Measurements from ENCODE around the gene ARHGEF2. TPM values are rescaled to one million over a fixed set of nuclear protein-coding genes. Genes with fewer than 3 reads are reported as not detected.

ARHGEF2 gene
- total RNA-seq, 1 donor from 2014 or later: 80.6 TPM

DNA sequence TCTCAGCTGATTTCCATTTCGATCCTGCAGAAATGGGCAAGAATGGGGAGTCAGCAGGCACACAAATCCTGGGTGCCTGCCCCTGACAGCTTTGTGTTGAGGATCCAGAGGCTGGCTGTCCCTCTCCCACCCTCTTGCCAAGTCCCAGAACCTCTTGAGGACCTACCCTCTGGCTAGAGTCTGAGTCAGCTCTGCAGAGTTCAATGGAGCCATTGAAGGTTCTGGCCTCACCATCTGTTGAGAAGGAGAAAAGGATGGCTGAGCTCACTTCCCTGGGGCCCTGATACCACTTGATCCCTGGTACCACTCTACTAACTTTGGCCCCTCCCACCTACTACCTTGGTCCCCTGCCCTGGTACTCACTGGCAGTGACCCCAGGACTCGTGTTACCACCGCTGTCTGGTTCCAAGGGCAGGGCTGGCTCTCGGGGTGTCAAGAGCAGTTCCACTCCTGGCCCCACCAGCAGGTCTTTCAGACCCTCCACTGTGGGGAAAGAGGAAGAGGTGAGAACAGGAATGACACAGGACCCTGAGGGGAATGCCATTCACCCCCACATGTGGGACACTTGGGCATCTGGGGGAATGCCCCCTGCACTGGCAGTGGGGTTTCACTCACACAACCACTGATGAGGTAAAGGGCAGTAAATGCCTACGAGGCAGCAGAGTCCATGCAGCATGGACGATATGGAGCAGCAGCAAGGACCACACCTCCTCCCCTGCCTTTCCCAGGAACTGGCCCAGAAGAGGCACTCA lies 26.4 kb downstream of the ARHGEF2 start:
- Mint-ChIP-seq H3K4me1 (ENCODE audit: unreplicated experiment) (no peaks in the 10 kb centered on the region), H3K4me3 (no peak overlapping the region), H3K27ac (no peak overlapping the region), H3K27me3 (no peaks in the 10 kb centered on the region), H3K9me3 (no peaks in the 10 kb centered on the region), H3K36me3 (peaks cover 21% of the 10 kb centered on the region)
- TF ChIP-seq, protein P1, sequence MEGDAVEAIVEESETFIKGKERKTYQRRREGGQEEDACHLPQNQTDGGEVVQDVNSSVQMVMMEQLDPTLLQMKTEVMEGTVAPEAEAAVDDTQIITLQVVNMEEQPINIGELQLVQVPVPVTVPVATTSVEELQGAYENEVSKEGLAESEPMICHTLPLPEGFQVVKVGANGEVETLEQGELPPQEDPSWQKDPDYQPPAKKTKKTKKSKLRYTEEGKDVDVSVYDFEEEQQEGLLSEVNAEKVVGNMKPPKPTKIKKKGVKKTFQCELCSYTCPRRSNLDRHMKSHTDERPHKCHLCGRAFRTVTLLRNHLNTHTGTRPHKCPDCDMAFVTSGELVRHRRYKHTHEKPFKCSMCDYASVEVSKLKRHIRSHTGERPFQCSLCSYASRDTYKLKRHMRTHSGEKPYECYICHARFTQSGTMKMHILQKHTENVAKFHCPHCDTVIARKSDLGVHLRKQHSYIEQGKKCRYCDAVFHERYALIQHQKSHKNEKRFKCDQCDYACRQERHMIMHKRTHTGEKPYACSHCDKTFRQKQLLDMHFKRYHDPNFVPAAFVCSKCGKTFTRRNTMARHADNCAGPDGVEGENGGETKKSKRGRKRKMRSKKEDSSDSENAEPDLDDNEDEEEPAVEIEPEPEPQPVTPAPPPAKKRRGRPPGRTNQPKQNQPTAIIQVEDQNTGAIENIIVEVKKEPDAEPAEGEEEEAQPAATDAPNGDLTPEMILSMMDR (conservative IDR thresholded peaks at IDR 0.05): no peak
- no peak for DNase-seq (ENCODE audit: extremely low spot score, unreplicated experiment)

DNA sequence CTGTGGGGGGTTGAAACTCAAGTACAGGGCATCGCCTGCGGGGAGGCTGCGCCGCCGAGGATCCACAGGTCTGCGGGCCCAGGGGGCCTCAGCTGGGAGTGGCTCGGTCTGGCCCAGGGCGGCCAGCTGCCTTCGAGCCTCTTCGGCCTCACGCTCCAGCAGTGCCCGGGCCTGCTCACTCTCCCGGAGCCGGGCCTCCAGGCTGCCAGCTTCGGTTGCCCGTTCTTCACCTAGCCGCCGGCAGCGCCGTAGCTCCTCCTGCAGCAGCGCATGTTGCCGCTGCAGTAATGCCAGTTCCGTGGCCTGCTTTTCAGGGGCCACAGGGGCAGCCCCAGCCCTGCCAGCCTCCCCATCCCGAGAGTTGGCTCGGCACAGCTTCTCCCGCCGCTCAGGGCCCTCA lies 27.5 kb downstream of the ARHGEF2 start:
- DNase-seq (ENCODE audit: extremely low spot score, unreplicated experiment): no peak
- TF ChIP-seq, protein P1 (conservative IDR thresholded peaks at IDR 0.05): no peak
- peaks cover 20% of the 10 kb centered on the region for H3K36me3 Mint-ChIP-seq
- peaks cover 5% of the 10 kb centered on the region for H3K4me1 Mint-ChIP-seq (ENCODE audit: unreplicated experiment)
- no peaks in the 10 kb centered on the region for H3K27me3 Mint-ChIP-seq
- no peaks in the 10 kb centered on the region for H3K9me3 Mint-ChIP-seq
- no peak overlapping the region for H3K4me3 Mint-ChIP-seq
- H3K27ac Mint-ChIP-seq: no peak overlapping the region

DNA sequence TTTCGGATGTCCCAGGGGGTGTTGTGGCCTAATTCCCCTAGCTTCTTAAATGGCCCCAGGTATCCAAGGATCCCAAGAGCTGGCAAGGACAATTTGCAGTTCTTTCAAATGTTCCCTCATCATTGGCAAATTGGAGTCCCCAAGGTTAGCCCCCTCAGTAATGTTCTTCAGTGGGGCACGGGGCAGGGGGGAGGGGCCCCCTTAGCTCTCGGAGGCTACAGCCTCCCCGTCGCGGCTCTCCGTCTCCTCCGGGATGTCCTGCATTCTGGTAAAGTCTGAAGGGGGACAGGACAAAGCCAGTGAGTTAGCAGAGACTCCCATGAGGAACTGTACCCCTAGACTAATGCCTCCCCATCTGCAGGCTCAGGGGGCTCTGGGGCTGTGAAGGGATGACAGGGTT lies 30.6 kb downstream of the ARHGEF2 start:
- no peaks in the 10 kb centered on the region for H3K27me3 Mint-ChIP-seq
- no peak for DNase-seq (ENCODE audit: extremely low spot score, unreplicated experiment)
- peaks cover 10% of the 10 kb centered on the region for H3K4me1 Mint-ChIP-seq (ENCODE audit: unreplicated experiment)
- no peak overlapping the region for H3K27ac Mint-ChIP-seq
- peaks cover 9% of the 10 kb centered on the region for H3K36me3 Mint-ChIP-seq
- TF ChIP-seq, protein P1 (conservative IDR thresholded peaks at IDR 0.05): no peak
- no peak overlapping the region for H3K4me3 Mint-ChIP-seq
- H3K9me3 Mint-ChIP-seq: no peaks in the 10 kb centered on the region

DNA sequence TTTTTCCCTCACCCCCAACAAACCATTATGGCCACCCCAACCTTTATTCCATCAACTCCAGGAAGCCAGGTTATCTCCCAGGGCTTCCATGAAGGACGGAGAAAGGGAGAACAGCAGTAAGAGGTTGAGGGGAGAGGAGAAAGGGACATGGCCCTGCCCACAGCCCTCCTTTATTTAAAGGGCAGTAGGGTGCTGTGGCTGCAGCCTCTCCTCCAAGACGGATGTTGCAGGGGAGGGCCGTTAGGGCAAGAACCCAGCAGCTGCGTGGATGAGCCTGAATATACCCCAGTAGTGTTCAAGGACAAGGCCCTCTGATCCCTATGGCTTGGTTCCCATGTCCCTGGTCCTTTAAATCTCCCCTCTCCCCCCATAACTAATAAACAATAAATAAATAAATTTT lies 31.1 kb downstream of the ARHGEF2 start:
- no peak overlapping the region for H3K4me3 Mint-ChIP-seq
- TF ChIP-seq, protein P1 (conservative IDR thresholded peaks at IDR 0.05): no peak
- H3K36me3 Mint-ChIP-seq: peaks cover 6% of the 10 kb centered on the region
- peaks cover 10% of the 10 kb centered on the region for H3K4me1 Mint-ChIP-seq (ENCODE audit: unreplicated experiment)
- no peaks in the 10 kb centered on the region for H3K9me3 Mint-ChIP-seq
- no peak overlapping the region for H3K27ac Mint-ChIP-seq
- no peaks in the 10 kb centered on the region for H3K27me3 Mint-ChIP-seq
- DNase-seq (ENCODE audit: extremely low spot score, unreplicated experiment): no peak

DNA sequence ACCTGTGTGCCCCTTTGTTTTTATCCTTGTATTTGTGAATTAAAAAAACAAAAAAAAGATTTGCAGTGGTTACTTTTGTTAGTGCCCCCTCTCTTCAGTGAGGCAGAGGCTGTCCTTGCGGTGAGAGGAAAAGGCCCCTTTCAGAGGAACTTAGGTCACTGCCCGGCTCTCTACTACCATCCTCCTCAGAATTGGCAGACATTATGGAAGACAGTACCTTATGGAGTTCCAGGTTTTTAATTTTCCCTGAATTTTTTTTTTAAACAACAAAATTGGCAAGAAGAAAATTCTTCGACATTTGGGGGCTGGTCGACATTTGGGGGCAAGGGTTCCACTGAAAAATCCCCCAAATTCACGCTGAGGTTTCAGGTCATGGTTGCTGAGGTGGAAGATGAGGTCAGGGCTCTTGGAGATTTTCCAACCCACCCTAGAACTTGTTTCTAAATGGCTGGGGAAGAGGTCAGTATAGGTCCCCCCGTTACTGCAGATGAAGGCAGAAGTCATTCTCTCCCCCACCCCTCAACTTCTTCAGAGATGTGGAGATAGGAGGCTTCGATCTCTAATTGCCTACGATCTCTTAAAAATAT lies 31.6 kb downstream of the ARHGEF2 start:
- no peak overlapping the region for H3K4me3 Mint-ChIP-seq
- H3K4me1 Mint-ChIP-seq (ENCODE audit: unreplicated experiment): peaks cover 10% of the 10 kb centered on the region
- peaks cover 5% of the 10 kb centered on the region for H3K36me3 Mint-ChIP-seq
- H3K27me3 Mint-ChIP-seq: no peaks in the 10 kb centered on the region
- no peak for DNase-seq (ENCODE audit: extremely low spot score, unreplicated experiment)
- no peaks in the 10 kb centered on the region for H3K9me3 Mint-ChIP-seq
- TF ChIP-seq, protein P1 (conservative IDR thresholded peaks at IDR 0.05): no peak
- H3K27ac Mint-ChIP-seq: no peak overlapping the region
